ENCODE measurements around the gene COPE.

The COPE gene

GRCh38 chr19:18910010-18910409 is 9.2 kb downstream of the COPE start:
- TF ChIP-seq TAF1 (IDR thresholded peaks at IDR 0.05; ENCODE audit: borderline replicate concordance, insufficient read depth, low read length) (no peak), POLR2AphosphoS5 (IDR thresholded peaks at IDR 0.05; ENCODE audit: low read depth, low read length) (no peak), FOXP2 (optimal IDR thresholded peaks at IDR 0.05; ENCODE audit: borderline replicate concordance, extremely low read depth, extremely low read length, insufficient read depth) (no peak), SIN3A (IDR thresholded peaks at IDR 0.05; ENCODE audit: borderline replicate concordance, insufficient read depth, low read length) (no peak)
- TF ChIP-seq, protein P1, sequence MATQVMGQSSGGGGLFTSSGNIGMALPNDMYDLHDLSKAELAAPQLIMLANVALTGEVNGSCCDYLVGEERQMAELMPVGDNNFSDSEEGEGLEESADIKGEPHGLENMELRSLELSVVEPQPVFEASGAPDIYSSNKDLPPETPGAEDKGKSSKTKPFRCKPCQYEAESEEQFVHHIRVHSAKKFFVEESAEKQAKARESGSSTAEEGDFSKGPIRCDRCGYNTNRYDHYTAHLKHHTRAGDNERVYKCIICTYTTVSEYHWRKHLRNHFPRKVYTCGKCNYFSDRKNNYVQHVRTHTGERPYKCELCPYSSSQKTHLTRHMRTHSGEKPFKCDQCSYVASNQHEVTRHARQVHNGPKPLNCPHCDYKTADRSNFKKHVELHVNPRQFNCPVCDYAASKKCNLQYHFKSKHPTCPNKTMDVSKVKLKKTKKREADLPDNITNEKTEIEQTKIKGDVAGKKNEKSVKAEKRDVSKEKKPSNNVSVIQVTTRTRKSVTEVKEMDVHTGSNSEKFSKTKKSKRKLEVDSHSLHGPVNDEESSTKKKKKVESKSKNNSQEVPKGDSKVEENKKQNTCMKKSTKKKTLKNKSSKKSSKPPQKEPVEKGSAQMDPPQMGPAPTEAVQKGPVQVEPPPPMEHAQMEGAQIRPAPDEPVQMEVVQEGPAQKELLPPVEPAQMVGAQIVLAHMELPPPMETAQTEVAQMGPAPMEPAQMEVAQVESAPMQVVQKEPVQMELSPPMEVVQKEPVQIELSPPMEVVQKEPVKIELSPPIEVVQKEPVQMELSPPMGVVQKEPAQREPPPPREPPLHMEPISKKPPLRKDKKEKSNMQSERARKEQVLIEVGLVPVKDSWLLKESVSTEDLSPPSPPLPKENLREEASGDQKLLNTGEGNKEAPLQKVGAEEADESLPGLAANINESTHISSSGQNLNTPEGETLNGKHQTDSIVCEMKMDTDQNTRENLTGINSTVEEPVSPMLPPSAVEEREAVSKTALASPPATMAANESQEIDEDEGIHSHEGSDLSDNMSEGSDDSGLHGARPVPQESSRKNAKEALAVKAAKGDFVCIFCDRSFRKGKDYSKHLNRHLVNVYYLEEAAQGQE (IDR thresholded peaks at IDR 0.05; ENCODE audit: insufficient read depth in 1 of 2, low read depth in 2 of 2, low read length in 2 of 2), result no peak

DNA sequence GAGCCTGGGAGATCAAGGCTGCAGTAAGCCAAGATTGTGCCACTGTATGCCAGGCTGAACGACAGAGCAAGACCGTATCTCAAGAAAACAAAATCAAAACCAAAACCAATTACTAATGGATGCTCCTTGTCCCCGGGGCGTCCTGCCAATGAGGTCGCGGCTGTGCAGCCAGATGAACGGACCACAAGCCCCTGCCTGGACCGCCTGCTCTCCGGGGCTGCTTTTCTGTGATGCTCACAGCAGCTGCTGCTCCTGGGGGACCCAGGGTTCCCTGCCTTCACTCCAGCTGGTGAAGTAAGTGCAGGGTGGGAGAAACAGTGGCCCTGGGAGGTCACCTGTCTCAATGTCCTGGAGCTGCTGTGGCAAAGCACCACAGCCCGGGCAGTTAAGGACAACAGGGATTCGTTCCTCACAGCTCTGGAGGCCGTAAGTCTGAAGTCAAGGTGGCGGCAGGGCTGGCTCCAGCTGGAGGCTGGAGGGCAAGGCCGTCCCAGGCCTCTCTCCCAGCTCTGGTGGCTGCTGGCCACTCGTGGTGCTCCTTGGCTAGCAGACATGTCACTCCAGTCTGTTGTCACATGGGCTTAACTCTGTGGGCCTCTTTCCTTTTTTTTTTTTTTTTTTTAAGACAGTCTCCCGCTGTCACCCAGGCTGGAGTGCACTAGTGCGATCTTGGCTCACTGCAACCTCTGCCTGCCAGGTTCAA is 10.1 kb downstream of the COPE start:
- TF ChIP-seq, protein P1 (IDR thresholded peaks at IDR 0.05; ENCODE audit: insufficient read depth in 1 of 2, low read depth in 2 of 2, low read length in 2 of 2), result no peak
- TF ChIP-seq POLR2AphosphoS5 (IDR thresholded peaks at IDR 0.05; ENCODE audit: low read depth, low read length) (no peak), SIN3A (IDR thresholded peaks at IDR 0.05; ENCODE audit: borderline replicate concordance, insufficient read depth, low read length) (no peak), TAF1 (IDR thresholded peaks at IDR 0.05; ENCODE audit: borderline replicate concordance, insufficient read depth, low read length) (no peak), FOXP2 (optimal IDR thresholded peaks at IDR 0.05; ENCODE audit: borderline replicate concordance, extremely low read depth, extremely low read length, insufficient read depth) (no peak)

DNA sequence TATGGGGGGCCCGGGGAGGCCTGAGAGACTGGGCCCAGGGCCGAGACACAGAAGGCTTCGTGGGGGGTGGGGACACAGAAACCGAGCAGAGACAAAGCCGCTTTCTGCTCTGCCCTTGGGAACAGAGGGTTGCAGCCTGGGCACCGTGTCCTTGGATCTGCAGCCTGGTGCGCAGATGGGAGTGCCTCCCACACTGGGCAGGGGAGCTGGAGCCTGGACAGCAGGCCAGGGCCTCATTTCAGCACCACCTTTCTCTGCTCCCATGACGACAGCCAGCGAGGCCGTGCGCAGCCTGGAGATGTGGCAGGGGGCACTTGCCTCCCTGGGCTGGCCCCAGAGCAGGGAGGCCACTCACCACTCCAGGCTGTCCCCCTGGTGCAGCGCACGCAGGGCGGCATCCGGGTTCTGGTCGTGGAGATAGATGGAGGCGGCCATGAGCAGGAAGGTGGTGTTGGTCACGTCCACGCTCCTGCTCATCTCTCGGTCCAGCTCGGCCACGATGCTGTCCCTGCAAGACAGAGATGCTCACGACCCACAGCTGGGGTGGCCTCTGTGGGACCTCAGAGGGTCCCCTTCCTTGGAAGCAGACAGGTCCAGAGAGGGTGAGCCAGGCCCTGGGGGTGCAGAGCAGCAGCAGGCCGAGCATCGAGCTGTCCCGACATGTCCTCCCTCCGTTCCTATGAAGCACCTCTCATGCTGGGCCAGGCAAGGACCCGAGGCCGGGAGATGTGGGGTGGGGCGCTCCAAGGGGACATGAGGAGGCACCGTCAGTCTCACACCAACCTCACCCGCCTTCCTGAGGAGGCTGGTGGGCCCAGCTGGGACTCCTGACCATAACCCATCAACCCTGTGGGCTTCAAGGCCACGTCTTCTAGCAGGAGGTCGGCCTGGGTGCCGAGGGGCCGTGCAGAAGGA is 12.3 kb downstream of the COPE start:
- no peak for TF ChIP-seq SIN3A (IDR thresholded peaks at IDR 0.05; ENCODE audit: borderline replicate concordance, insufficient read depth, low read length)
- TF ChIP-seq FOXP2 (optimal IDR thresholded peaks at IDR 0.05; ENCODE audit: borderline replicate concordance, extremely low read depth, extremely low read length, insufficient read depth), result no peak
- TF ChIP-seq, protein P1 (IDR thresholded peaks at IDR 0.05; ENCODE audit: insufficient read depth in 1 of 2, low read depth in 2 of 2, low read length in 2 of 2), result no peak
- no peak for TF ChIP-seq POLR2AphosphoS5 (IDR thresholded peaks at IDR 0.05; ENCODE audit: low read depth, low read length)
- no peak for TF ChIP-seq TAF1 (IDR thresholded peaks at IDR 0.05; ENCODE audit: borderline replicate concordance, insufficient read depth, low read length)

DNA sequence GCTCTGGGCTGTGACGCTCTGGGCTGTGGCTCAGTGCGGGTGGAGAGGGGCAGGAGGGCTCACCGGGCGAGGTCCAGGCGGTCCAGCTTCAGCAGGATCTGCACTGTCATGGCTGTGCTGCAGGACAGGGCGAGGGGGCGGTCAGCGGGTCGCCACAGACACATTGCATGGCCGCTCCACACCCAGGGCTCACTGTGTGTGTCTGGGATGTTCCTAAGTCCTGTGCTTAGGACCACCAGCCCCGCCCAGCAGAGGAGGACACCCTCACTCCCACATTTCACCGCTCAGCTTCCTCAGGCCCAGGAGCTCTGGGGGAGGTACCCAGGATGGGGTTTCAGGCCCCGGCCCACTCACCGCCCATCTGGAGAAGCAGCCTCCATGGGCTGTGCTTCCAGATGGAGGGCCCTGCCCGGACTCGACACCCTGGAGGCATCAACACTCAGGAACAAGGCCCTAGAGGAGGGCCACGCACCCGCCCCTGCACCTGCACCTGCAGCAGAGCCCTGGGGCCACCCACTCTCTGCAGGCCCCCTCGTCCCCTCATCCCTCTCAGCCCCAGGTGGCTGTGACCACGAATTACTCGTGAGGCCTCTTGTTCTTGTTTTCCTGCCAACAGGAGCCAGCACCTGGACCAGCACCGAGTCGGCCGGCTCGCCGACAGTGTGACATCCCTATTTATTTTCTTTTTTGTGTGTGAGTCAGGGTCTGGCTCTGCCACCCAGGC is 13.5 kb downstream of the COPE start:
- TF ChIP-seq SIN3A (IDR thresholded peaks at IDR 0.05; ENCODE audit: borderline replicate concordance, insufficient read depth, low read length) (no peak), FOXP2 (optimal IDR thresholded peaks at IDR 0.05; ENCODE audit: borderline replicate concordance, extremely low read depth, extremely low read length, insufficient read depth) (no peak), POLR2AphosphoS5 (IDR thresholded peaks at IDR 0.05; ENCODE audit: low read depth, low read length) (no peak), TAF1 (IDR thresholded peaks at IDR 0.05; ENCODE audit: borderline replicate concordance, insufficient read depth, low read length) (no peak)
- TF ChIP-seq, protein P1 (IDR thresholded peaks at IDR 0.05; ENCODE audit: insufficient read depth in 1 of 2, low read depth in 2 of 2, low read length in 2 of 2), result no peak
